Measurements from ENCODE around the gene SCFD2. TPM values are rescaled to one million over a fixed set of nuclear protein-coding genes. Genes with fewer than 3 reads are reported as not detected.

The SCFD2 gene
- total RNA-seq, 1 donor from 2014 or later, result 25.6 TPM

DNA sequence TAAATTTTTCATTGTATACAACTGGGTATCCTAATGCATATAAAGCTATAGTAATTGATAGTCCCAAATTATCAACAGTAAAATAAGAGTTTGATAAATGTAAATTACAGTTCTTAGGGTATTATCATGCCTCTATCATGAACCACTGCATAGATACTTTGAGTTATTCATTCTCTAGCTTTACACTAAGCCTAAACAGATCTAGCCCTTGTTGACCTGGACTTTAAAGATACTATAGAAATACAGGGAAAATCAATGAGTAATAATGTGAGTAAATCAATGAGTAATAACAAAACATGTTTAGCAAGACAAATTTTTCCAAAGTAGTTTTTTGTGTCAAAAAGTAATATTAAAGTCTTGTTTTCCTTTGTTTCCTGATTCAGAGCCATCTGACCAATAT, 228.4 kb downstream of the SCFD2 start:
- no peak for DNase-seq

DNA sequence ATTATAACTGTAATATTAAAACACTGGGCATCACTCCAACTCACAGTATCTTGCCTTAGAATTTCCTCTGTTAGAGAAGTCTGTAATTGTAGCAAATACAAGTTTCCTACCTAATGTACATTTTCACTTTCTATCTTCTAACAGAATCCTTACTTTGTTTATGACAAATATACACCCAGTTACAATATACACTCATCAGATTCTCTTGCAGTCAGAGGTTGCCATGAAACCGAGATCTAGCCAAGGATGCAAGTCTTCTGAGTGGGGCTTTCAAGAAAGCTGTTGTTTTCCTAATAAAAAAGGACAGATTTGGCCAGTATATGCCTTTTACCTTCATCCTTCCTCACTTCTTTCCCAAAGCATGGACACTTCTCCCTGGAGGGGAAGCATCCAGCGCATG, 228.9 kb downstream of the SCFD2 start:
- no peak for DNase-seq

DNA sequence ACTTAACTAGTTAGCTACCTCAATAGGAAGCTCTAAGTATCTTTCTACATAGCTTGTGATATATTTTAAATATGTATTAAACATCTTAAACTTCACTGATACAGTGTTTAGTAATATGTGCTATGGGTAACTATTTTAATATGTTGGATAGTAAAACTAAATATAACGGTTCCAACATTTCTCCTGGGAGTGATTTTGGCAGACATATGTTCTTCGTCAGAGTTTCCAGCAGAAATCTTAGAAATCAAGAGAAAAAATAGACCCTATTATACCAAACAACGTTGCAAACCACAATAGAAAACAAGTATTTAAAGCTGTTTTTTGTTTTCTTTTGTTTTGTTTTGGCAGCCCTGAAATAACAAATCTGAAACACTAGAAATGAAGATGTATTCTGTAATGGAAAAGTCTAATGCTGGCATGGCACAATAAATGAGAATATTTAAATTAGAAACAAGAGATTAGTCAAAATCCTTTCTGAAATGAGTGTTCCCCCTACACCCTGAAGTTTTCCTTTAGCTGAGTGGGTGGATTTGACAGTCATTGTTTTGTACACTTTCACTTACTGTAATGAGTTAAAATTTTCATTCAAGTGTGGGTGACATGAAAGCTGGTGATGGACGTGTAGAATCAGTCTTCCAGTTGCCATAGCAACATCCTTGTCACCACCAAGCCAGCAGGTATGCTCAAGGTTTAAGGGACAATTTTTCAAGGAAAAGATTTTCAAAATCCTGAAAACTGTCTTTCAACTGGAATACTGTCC, 233.5 kb downstream of the SCFD2 start:
- DNase-seq, result no peak

DNA sequence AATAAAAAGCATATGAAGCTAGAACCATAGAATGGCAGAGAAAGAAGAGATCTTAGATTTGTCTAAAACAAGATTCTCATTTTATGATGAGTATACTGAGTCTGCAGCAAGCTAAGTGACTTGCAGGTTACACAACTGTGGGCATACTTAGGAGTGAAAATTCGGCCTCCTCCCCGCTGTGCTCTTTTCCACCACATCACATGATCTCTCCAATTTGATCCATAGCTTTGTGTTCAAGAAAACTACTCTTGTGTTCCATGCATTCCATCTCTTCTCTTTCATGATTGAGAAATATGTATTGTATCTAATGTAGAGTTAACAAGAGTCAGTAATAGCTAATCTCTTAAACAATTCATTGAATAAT, 234.3 kb downstream of the SCFD2 start:
- DNase-seq, result no peak

DNA sequence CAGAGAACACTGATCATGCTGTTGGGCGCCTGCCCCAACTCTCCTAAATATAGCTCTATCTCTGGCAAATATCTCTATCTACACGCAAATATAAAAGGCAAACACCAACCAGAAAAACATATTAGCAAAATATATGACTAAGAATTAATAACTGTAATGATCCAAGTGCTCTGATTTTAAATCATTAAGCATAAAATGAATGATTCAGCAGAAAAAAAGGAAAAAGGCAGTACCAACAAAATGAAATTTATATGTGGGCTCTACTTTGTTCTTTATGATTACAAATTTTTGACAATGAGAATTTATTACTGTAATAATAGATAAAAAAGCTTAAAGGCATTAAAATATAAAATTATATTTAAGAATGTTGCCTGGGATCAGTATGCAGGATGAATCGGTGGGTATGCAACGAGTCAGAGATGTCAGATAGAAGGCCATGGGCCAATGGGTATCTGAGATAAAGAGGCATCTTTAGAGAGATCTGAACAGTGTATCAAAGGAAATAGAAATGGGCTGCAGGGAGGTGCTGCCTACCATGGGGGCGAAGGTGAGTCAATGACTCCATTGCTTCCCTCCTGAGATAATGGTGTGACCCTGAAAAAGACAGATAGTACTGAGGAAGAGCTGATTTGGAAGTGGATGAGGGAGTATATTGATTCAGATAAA, 234.8 kb downstream of the SCFD2 start:
- no peak for DNase-seq

DNA sequence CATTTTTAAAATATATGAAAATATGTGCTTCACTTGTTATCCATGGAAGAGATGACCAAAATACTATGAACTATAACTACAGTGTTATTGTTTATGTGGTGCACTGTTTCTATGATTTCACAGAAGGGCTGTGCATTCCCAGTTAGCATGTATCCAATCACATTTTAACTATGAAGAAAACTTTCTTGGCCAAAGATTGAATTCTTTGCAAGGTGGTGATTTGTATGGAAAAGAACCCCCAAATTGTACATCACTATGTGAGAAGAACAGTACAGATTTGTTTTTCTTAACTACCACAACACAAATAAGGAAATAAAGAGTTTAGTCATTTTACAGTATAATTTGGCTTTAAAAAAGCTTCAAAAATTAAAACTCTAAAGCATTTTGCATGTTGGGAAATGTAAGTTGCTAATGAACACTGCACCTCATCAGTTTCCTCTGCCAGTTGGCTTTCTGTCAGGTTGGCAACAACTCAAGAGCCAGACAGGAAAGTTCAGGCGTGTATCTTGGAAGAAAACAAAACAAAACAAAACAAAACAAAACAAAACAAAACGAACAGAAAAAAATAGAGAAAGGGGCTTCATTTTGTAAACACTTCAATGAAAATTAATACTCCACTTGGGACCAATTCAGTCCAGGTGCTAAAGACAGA, 237.0 kb downstream of the SCFD2 start:
- DNase-seq, result no peak

DNA sequence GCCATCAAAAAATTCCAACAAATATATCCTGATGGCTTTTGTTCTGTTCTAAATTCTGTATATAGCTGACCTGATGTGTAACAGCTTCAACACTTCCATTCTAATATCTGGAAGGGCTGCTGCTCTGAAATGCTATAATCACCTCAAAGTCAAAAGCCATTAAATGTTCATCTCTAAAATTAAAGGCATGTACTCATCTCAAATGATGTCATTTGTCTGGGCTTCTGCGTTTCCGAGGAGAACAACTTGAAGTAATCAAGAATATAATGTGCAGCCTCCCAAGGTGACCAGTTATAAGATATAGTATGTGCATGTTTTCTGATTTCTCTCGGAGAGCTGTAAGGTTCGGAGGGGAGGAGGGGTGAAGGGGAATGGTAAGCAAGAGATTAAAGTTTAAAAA, 237.6 kb downstream of the SCFD2 start:
- DNase-seq, result no peak

DNA sequence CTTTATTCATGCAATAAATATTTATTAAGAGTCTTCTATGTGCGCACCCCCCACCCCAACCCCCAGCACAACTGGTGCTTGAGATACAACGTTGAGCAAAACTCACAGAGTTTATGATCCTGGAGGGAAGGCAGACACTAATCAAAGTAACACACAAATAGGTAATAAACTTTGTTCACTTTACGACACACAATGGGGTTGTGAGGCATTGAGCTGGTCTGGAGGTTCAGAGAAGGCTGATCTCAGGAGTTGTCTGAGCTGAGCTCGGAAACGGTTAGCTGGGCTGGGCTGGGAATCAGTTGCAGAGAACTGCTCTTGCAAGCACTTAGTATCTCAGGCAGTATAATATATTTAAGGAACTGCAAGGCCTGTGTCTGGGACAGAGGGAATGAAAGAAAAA, 238.5 kb downstream of the SCFD2 start:
- DNase-seq, result no peak

DNA sequence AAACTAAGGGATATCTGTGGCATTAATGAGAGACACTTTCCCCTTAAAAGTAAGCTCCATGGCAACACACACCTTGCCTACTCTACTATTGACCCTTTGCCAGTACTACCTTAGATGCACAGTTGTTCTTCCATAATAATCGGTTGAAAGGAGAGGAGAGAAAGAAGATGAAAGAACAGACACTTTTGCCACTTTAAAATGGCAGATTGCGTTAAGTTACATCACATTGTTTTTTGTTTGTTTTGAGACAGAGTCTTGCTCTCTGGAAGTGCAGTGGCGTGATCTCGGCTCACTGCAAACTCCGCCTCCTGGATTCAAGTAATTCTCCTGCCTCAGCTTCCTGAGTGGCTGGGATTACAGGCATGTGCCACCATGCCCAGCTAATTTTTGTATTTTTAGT, 239.8 kb downstream of the SCFD2 start:
- no peak for DNase-seq

DNA sequence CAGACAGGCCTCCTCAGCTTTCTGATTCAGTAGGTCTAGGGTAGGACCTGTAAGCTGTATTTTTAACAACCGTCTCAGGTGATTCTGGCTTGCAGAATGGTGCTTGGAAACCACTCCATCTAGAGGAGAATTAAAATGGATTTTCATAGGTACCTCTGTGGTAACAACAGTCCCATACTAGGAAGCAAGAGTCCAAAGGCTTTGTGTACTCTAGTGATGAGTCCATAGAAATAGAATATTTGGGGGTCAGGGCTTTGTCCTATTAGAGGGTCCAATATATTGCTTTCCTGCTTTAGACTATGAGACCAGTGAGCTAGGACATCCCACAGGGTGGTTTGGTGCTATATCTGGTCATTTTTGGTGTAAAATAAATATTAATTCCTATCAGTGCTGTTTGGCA, 242.0 kb downstream of the SCFD2 start:
- DNase-seq, result no peak

DNA sequence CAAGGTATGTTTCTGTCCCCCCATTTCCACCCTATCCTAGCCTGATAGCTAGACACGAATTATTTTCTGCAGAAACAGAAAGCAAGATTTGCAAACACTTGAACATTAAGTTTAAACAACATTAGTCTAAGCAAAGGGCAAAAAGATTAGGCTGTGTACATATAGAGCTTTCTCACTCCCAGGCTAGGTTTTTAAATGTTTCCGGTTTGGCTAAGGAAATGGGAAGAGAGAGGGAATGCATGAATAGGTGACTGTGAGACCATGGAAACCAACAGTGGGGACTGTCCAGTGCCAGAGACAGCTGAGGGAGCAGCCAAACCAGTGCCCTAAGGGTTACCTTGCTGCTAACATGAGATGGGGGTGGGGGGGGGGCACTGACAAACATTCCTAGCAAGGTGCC, 242.7 kb downstream of the SCFD2 start:
- no peak for DNase-seq

DNA sequence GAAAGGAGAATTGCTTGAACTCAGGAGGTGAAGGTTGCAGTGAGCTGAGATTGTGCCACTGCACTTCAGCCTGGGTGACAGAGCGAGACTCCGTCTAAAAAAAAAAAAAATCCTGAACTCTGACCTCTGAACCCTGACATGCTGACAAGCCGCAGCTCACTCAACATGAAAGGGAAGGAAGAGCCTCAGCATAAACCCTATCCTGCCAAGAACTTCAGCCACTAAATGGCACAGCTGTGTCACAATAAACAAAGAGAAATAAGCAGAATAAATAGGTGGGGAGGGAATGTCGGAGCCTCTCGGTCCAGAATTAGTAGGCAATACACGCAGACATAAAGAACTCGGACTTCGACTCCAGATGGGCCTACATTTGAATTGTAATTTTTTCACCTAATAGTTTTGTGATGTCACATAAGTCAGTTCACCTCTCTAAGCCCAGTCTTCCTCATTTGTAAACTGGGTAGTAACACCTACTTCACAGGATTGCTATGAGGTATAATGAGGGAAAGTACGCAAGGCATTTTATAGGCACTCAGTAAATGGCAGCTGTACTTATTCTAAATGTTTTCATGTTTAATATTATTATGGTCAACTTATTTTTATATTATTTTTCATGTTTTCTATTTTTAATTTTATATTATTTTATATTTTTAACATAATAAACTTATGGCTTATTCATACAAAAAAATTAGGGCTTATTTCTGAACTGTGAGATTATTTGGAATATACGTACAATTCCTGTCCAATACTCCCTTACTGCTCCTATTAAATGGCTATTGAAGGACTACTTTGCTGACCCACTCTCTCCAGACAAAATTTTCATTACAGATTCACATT, 243.4 kb downstream of the SCFD2 start:
- DNase-seq, result no peak

DNA sequence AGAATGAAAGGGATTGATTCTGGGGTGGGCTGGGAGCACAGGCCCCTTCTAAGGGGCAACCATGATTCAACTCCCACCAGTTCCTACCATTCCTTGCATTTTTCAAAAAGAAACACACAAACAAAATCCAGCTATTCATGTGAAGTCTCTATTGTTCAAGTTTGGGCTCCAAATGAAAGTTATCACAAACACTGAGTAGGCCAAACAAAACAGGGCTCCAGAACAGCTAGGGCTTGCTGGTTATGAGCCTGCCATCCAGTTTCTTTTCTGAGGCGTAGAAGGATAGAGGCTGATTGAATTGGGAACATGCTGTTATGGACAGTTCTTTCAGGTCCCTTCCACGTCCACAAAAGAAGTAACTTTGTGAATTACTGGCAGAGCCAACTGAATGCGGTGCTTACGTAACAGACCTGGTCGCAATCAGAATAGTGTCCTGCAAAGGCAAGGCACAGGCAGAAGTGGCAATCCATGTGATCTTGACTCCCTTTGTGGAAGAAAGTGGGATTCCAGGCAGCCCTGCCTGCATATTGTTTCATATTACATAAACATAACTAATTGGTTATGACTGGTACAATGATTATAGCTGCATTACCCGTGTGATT, 244.5 kb downstream of the SCFD2 start:
- no peak for DNase-seq

DNA sequence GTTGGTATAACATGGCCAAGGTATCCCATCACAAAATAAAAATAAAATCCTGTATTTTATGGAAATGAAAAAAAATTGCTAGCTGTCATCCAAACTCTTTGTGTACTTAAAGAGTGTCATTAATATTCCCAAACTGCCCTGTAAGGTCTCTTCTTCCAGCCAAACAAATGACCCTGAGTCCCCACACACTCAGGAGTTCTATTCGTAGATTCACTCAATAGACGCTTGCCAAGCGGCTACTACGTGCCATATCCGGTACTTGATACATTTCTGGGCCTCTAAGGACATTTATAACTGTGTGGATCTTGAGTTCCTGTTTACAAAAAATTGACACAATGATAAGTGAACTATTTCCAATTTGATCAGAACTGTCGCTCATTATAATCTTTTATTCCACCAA, 245.1 kb downstream of the SCFD2 start:
- no peak for DNase-seq

DNA sequence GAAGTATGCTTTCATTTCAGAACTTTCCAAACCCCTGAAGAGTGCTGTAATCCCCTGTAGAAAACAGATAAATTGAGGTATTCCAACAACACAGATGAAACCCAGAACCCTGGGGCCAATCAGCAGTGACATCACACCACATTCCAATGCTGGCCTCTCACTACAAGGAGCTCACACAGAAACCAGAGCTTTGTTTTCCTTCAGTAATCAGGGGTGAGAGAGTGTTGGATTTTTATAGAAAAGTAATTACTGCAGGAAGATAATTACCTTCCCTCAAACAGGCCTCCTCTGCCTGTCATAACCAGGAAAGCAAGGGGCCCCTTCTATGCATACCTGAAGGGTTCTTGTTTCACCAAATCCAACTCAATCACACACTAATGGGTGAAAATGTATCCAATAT, 246.2 kb downstream of the SCFD2 start:
- DNase-seq, result no peak

DNA sequence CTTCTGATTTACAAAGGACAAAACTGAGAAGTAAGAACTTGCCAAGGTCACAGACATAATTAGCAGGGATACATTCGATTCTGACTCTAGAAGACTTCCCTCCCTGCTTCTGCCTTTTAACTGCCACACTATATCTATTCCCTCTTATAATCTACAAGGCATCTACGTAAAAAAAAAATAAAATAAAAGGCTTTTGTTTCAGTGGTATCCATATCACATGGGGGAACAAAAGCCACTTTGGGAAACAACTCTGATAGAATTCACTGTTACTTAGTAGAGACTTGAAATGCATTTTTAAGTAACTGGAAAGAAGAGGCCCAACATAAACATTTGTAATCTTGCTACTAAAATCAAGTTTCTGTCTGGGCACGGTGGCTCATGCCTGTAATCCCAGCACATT, 247.2 kb downstream of the SCFD2 start:
- DNase-seq, result no peak

DNA sequence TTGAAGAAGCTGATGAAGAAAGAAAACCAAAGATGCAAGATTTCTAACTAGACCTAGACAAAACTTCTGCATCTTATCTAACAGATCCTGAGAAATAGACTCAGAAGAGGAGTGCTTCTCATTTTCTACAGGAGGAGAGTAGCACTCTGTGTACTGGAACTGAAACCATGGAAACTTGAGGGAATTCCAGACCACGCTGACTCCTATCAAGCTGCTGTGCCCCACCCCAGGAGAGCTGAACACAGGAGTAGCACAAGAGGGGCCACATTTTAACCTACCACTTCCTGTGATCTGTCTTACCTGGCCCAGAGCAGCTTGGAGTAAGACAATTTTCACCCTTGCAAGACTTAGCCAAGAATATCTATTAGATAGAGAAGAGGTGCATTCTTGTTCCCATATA, 248.9 kb downstream of the SCFD2 start:
- no peak for DNase-seq

DNA sequence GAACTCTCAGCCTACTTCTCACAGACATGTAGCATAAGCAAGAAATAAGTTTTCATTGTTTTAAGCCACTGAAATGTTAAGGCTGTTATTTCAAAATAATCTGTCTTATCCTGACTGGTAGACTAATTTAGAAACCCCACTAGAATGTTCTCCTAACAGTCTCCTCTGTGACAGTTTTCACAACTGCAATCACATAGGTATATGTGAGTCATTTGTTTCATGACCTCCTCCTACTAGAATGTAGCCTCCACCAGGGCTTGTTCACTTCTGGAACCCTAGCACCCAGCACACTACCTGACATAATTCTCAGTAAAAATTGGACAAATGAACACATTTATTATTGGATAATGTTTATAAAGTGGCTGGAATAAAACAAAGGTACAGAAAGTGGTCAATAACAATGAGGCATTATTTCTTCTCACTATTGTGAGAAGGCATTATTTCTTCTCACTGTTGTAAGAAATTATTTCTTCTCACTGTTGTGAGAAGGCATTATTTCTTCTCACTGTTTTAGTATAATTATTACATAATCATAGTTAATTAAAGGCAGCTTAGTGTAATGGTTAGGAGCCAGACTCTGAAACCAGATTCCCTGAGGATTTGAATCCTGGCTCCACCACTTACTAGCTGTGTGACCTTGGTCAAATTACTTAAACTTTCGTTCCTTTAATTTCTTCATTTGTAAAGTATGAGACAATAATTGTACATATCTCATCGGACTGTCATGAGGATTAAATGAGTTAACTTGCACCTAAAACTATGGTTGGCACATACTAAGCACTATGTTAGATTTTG, 252.2 kb downstream of the SCFD2 start:
- no peak for DNase-seq

DNA sequence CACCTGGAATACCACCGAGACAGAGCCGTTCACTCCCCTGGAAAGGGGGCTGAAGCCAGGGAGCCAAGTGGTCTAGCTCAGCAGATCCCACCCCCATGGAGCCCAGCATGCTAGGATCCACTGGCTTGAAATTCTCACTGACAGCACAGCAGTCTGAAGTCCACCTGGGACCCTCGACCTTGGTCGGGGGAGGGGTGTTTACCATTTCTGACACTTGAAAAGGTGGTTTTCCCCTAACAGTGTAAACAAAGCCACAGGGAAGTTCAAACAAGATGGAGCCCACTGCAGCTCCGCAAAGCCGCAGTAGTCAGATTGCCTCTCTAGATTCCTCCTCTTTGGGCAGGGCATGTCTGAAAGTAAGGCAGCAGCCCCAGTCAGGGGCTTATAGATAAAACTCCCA, 260.5 kb downstream of the SCFD2 start:
- DNase-seq, result no peak

DNA sequence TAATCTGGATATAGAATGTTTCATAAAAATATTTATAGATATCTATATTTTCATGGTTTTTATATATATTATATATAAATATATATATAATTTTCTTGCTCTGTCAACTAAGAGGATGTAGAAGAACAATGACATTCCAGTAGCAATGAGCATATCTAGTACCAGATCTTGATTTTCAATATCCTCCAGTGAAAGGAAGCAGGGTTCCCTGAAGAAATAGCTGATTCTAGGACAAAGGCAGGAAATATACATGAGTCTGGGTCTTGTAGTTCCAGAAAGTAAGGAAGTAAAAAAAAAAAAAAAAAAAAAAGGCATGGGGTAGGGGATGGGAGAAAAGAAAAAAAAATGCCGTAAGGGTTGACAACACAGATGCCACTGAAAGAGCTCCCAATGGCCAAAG, 262.4 kb downstream of the SCFD2 start:
- DNase-seq, result no peak

DNA sequence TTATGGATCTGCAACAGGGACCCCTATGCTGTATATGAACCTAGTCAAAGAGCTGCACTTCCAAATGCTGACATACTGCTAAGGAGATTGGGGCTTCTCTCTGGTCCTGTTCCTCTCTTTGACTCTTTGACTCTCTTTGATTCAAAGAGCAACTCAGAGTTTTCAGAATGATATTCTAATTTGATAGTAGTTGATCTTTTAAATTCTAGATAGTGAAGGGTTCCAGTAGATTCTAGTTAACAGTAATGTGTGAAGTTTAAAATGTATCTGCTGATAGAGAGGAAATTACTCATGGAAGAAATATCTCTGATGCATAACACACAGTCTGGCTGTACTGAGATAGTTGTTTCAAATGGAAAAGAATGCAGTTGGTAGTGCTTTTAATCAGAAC, 264.7 kb downstream of the SCFD2 start:
- no peak for DNase-seq

All from occipital lobe (tissue), 2 donors.